Hepatic stellate cell (primary cell): ENCODE results near the gene DAG1.

Experiments
- DNase-seq: peaks from one replicate; pipeline ENCODE4 v3.0.0; 2011; ENCODE audit warnings: low spot score

Gene DAG1

GRCh38 chr3:49469936-49470713 is at the start of gene DAG1:
TSS of gene DAG1 (plus strand) at chr3:49470267. CDS start at chr3:49510535, 40,268 bp downstream.
- peak; percentile 94 for DNase-seq

GRCh38 chr3:49421890-49422378 is 48.1 kb upstream of the DAG1 start:
- DNase-seq: peak; percentile 2

GRCh38 chr3:49422379-49423248 is 47.5 kb upstream of the DAG1 start, which contains the start of gene AMT:
TSS of gene AMT (minus strand) at chr3:49422473. CDS start at chr3:49422450, 23 bp downstream.
- DNase-seq: peak; percentile 17

GRCh38 chr3:49424816-49425215 is 45.3 kb upstream of the DAG1 start:
- no peak for DNase-seq

DNA sequence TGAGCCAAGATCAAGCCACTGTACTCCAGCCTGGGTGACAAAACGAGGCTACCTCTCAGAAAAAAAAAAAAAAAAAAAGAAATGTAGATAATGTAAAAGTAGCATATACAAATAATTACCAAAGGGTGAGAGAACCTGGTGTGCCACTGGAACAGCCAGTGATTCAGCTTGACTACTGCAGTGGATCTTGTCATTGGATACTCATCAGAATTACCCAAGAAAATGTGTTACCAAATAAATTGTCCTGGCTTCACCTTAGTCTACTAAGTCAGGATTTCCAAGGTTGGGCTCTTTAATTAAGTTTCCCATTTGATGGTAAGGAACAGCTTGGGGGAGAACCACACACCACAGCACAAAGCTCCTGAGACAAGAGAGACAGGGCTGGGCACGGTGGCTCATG is 42.5 kb upstream of the DAG1 start:
- DNase-seq: no peak

GRCh38 chr3:49428752-49429080 is 41.4 kb upstream of the DAG1 start:
- DNase-seq: no peak

GRCh38 chr3:49434731-49435130 is 35.3 kb upstream of the DAG1 start:
- DNase-seq: no peak

DNA sequence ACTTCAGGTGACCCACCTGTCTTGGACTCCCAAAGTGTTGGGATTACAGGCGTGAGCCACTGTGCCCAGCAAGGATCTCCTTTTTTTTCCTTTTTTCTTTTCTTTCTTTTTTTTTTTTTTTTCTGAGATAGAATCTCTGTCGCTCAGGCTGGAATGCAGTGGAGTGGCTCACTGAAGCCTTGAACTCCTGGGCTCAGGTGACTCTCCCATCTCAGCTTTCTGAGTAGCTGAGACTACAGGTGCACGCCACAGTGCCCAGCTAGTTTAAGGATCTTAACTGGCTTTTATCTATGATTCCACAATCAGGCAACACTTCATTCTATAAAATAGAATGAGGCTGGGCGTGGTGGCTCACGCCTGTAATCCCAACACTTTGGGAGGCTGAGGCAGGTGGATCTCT is 24.7 kb upstream of the DAG1 start:
- DNase-seq: no peak

GRCh38 chr3:49453621-49454020 is 16.4 kb upstream of the DAG1 start:
- DNase-seq: no peak

DNA sequence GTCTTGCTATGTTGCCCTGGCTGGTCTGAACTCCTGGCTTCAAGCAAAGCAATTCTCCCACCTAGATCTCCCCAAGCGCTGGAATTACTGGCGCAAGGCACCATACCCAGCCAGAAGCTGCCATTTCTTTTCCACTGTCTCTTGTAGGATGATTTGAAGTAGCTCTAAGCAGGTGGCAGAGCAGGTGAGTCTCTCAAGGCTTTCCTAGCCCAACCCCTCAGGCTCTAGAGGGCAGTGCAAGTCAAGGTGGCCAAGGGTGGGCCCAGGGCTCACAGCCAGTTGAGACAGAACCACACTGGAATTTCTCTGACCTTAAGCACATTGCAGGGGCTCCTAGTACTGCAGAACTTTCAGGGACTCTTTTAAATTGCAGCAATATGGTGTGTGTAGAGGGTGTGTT is 15.6 kb upstream of the DAG1 start:
- DNase-seq: peak; percentile 8

GRCh38 chr3:49454898-49455681 is 15.0 kb upstream of the DAG1 start:
- DNase-seq: peak; percentile 49

DNA sequence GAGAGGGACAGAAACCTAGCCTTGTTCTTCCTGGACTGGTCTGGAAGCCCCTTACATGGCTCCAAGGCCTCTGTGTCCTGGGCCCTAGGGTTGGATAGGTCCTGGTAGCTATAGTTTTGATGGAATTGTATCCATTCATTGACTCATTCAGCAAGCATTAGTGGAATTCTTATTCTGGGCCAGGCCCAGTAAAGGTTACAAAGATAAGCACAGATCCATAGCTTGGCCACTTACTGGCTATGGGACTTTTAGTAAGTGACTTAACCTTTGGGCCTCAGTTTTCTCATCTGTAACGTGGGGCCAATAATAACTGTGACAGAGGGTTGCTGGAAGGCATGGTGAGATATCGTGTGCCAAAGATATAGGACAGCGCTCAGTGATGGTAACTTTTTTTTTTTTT is 13.6 kb upstream of the DAG1 start:
- peak; percentile 23 for DNase-seq

- DNase-seq: no peak
Observed at GRCh38 chr3:49460188-49460890, 9.7 kb upstream of the DAG1 start.

DNA sequence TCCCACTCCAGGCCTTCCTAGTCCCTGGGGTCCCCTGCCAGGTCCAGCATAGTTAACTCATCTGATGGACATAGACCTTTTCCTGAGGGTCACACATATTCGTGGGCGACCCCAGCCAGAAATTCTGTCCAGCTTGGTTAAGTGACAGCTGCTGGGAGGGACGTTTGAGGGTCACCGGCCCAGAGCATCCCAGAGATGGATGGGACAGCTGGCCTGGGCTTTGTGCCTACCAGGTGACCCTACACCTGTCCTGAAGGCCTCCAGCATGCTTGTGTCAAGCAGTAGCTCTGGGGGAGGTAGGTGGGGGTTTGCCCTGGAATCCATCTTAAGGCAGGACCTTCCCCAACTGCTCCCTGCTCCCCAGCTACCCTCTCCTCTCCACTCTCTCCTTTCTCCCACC is 9.1 kb upstream of the DAG1 start:
- no peak for DNase-seq

- peak; percentile 26 for DNase-seq
Observed at GRCh38 chr3:49461443-49462171, 8.5 kb upstream of the DAG1 start.

DNA sequence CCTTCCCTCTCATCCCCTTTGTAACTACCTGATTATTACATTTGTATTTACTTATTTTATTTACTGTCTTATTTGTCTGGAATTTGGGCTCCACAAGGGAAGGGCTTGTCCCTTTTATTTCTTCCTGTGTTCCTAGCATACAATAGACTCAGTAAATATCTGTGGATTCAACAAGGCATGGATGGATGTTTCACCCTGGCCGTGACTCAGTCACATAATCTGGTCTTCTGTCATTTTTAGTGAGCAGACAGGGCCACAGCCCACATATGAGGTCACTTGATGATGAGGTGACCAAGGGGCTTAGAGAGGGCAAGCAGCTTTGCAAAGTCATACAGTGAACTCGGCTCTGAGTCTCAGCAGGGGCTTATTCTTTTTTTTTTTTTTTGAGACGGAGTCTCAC is 7.8 kb upstream of the DAG1 start:
- DNase-seq: peak; percentile 53

GRCh38 chr3:49465270-49466034 is 4.6 kb upstream of the DAG1 start:
- no peak for DNase-seq

DNA sequence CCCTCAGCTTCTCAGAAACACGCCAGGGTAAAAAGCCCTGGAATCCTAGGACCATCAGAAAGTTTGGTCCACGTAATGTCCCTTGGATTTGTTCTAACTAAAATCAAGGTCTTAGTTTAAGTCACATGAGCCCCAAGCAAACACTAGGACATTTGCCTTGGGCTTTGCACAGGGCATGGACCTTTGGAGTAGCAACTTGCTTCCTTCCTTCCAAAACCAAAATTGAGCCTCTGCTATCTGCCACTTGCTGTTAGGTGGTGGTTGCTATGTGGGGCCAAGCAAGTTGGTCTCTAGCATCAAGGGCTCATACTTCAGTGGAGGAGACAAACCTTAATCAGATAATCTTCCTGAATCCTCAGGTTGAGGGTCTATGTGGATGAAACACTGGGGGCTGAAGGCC is 4.0 kb upstream of the DAG1 start:
- no peak for DNase-seq

- peak; percentile 83 for DNase-seq
Observed at GRCh38 chr3:49469037-49469935, 781 bp upstream of the DAG1 start.
